HG02943 (cell line): Measurements from ENCODE around the gene CCDC138.
"Not testable (repeated sequence)": the region's sequence is repeated elsewhere in the genome, so short reads cannot be mapped to it uniquely, and the experiment has no call there.

ENCODE experiments used
- ATAC-seq: cut with Tn5 transposase; IDR thresholded peaks from one replicate; pipeline ENCODE4 v1.9.1; 2021; ENCODE audit warnings: mild to moderate bottlenecking, low read depth, moderate library complexity; ENCODE audit not compliant: unreplicated experiment

CCDC138 gene, protein sequence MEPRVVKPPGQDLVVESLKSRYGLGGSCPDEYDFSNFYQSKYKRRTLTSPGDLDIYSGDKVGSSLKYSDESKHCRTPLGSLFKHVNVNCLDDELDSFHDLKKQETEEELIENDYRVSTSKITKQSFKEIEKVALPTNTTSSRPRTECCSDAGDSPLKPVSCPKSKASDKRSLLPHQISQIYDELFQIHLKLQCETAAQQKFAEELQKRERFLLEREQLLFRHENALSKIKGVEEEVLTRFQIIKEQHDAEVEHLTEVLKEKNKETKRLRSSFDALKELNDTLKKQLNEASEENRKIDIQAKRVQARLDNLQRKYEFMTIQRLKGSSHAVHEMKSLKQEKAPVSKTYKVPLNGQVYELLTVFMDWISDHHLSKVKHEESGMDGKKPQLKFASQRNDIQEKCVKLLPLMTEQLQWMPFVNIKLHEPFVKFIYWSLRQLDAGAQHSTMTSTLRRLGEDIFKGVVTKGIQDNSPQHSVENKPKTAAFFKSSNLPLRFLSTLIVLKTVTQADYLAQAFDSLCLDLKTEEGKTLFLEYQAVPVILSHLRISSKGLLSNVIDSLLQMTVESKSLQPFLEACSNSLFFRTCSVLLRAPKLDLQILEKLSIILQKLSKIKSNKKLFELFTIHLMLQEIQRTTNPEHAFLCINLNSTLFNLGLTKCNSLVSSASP

DNA sequence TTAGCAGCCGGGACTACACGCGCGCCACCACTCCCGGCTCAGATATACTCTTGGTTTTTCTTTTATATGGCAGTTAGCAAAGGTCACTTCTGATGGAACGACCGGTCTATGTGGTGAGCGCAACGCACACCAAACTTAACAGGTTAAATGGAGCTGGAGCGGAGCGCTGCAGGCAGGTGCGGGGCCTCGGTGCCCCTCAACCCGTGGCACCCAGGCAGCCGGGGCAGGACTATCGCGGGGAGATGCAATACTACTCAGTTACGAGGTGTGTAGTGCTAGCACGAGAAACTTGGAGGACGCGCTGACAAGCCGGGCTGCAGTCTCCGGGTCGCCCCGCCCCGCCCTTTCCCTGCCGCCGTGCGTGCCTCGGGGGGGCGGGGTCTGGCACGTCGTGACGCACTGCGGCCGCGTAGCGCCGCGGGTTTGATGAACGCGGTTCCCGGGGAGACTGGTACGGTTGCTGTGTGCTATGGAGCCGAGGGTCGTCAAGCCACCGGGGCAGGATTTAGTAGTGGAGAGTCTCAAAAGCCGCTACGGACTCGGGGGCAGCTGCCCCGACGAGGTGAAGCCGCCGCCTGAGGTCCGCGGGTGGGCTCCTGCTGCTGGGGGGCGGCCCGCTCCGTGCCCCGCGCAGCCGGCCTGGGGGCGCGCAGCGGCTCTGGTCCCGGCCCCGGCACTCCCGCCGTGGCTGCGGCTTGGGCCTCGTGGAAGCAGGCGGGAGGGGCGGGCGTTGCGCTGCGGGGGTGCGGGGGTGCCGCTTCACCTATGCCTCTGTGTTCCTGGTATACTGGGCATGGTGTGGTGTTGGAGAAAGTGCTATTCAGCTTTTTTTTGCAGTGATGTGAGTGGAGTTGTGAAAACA is at the start of gene CCDC138:
TSS of gene CCDC138 (plus strand) at position 418 of the 862 bp plus-strand sequence. CDS start at position 470, 52 bp downstream.
- peak; percentile 96 for ATAC-seq

DNA sequence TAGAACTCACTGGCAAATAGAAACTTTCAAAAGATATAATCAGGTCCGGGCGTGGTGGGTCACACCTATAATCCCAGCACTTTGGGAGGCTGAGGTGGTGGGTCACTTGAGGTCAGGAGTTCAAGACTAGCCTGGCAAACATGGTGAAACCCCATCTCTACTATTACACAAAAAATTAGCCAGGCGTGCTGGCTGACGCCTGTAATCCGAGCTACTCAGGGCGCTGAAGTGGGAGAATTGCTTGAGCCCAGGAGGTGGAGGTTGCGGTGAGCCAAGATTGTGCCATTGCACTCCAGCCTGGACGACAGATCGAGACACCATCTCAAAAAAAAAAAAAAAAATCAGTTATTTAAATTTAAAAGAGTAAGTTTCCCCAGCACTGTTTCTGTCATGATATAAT is 28.6 kb upstream of the CCDC138 start:
- not testable (repeated sequence) for ATAC-seq

DNA sequence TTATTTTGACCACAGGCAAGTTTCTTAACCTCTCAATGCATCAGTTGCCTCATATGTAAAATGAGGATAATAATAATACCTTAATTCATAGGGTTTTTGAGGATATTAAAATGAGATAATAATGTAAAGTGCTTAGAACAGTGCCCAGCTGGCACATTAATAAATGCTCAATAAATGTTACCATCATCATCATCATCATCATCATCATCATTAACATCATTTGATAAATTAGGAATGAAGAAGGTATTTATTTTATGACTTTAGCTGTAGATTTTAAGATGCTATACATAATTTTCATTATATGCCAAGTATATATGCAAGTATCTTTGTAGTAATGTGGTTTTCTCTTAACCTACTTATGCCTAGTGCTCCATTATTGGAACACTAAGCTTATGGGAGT is 24.0 kb upstream of the CCDC138 start:
- not testable (repeated sequence) for ATAC-seq

DNA sequence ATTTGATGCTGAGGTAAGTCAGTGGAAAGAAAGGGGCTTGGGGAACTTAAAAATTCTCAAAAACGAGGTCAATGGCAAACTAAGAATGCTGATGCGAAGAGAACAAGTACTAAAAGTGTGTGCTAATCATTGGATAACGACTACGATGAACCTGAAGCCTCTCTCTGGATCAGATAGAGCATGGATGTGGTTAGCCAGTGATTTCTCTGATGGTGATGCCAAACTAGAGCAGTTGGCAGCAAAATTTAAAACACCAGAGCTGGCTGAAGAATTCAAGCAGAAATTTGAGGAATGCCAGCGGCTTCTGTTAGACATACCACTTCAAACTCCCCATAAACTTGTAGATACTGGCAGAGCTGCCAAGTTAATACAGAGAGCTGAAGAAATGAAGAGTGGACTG is 19.9 kb upstream of the CCDC138 start:
- not testable (repeated sequence) for ATAC-seq

DNA sequence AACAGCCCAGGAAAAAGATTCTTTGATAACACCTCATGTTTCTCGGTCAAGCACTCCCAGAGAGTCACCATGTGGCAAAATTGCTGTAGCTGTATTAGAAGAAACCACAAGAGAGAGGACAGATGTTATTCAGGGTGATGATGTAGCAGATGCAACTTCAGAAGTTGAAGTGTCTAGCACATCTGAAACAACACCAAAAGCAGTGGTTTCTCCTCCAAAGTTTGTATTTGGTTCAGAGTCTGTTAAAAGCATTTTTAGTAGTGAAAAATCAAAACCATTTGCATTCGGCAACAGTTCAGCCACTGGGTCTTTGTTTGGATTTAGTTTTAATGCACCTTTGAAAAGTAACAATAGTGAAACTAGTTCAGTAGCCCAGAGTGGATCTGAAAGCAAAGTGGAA is 18.7 kb upstream of the CCDC138 start:
- not testable (repeated sequence) for ATAC-seq

DNA sequence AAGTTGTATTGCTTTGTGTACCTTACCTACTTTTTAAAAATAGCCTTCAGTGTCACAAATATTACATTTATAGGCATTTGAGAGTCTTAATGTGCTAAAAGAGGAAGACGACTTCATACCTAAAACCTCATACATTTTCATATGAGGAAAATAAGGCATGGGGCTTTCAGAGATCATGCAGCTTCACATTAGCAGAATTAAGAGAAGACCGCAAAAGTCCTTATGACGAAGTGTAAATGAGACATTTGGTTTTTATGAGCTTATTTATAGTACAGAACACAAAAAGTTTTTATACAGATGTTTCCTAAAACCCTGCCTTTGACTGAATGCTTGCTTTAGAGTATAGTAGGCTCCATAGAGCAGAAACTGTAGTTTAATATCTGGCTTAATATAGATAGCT is 10.1 kb upstream of the CCDC138 start:
- ATAC-seq, result no peak

DNA sequence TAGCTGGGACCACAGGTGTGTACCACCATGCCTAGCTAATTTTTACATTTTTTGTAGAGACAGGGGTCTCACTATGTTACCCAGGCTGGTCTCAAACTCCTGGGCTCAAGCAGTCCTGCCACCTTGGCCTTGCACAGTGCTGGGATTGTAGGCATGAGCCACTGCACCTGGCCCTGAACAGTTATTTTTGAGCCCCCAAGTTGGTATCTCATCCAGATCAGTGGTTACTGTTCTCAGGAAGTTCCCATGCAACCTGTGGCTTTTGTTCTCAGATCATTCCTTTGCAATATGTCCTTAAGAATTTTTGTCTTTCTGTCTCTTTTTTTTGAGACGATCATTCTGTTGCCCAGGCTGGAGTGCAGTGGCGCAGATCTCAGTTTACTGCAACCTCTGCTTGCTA is 7.7 kb upstream of the CCDC138 start:
- no peak for ATAC-seq

DNA sequence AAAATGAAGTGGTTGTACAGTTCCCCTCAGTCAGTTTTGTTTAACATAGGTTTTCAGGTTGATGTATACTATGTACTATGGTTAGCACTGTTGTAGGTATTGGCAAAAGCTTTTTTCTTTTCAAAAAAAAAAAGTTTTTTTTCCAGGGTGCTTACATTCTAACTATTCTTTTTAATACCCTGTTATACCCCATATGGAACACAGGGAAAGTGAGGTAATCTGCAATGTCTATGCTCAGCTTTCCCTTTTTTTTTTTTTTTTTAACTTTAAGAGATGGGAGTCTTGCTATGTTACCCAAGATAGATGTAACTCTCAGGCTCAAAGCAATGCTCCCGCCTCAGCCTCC is 590 bp upstream of the CCDC138 start:
- ATAC-seq, result no peak

DNA sequence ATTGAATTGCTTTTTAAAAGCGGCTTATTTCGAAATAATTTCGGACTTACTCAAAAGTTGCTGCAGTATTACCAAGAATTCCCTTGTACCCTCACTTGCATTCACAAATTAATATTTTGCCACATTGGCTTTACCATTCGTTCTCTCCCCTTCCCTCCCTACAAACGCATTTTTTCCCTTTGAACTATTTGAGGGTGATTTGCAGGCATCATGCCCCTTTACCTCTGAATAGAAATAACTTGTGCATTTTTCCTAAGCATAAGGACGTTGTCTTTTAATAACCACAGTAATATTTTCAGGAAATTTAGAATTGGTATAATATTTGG is 608 bp downstream of the CCDC138 start:
- ATAC-seq, result no peak

DNA sequence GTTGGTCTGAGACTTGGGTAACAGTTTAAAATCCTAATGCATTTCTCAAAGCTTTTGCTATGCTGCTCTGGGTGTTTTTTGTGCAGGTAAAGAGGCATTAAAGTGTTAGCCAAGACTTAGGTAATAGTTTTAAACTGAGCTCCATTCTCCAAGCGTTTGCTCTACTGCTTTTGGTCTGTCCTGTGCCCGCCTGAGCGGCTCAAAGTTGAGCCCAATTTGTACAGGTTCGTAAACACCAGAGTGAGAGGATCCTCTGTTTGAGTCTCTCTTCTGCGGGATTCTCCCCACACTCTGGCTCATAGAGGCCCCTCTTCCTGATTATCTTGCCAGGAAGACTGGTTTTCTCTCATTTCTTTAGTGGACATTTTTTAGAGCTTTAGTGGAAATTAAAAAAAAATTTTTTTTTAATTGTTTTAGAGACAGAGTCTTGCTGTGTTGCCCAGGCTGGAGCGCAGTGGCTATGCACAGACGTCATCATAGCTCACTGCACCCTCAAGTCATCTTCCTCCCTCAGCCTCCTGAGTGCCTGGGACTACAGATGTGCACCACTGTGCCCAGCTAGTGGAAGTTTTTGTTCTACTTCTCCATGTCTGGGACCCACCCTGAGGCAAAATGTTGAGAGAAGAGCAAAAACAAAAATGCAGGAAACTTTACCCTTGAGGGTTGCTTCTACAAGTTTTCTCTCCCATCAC is 16.6 kb downstream of the CCDC138 start:
- no peak for ATAC-seq

DNA sequence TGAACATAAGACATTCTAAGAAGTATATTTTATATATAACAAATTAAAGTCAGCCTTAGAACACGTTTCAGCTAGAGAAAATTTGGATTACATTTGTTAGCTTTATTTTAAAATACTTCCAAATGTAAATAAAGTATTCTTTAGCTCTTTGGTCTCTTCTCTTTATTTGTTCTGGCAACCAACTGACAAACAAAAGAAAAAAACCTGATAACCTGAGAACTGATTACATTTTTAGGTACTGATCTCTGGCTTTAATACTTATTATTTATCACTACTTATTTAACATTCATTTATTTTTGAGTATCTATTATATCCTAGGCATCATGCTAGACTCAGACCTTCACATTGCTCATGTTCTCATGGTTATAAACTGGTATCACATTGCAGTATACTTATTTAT is 18.5 kb downstream of the CCDC138 start:
- ATAC-seq, result no peak

DNA sequence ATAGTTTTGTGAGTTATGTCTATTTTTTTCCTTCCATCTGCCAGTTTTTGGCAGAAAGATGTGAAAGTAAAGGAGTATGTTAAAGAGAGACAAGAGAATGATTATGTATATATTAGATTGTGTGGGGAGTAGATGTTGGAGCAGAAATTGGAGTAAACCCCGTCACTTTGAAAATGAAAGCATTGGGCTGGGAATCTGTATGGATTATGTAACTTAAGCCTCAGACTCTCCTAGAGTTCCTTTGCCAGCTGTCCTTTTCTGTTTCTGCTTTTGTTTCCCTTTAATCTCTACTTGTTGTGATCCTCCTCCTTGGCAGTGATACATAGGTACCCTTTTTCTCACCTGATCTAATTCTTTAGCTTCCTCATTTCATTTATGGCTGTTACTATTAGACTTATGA is 19.2 kb downstream of the CCDC138 start:
- ATAC-seq, result no peak

DNA sequence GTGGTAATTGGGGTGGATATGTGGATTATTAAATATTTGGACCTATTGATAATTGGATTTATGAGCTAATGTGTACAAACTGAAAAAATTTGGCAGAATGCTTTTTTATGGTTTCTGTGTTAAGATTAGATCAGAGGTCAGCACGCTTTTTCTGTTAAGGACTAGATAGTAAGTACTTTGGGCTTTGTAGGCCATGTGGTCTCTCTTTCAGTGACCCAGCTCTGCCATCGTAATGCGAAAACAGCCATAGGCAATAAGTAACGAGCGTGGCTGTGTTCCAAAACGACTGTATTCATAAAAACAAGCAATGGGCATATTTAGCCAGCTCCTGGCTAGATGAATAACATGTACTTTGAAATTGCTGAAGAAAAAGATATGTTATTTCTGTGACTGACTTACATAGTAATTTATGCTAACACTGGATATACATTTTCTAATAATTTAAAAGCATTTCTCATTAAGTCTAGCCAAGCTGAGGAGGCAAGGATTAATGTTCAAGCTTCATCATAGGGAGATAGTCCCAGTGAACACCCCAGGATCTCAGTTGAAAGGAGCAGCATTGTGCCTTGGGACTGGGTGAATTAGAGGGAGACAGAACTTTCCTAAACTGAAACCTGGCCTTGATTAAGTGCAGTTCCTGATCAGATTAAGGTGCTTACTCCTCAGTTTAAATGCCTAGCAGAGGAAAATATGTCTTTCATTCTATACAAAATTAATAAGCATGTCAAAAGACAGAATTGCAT is 20.0 kb downstream of the CCDC138 start:
- ATAC-seq, result no peak

DNA sequence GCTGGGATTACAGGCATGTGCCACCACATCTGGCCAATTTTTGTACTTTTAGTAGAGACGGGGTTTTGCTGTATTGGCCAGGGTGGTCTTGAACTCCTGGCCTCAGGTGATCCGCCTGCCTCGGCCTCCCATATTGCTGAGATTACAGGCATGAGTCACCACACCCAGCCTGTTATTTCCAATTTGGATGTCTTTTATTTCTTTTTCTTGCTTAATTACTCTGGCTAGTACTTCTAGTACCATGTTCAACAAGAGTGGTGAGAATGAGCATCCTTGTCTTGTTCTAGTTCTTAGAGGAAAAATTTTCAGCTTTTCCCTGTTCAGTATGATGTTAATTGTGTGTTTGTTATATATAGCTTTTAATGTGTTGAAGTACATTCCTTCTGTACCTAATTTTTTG is 23.4 kb downstream of the CCDC138 start:
- ATAC-seq, result no peak

DNA sequence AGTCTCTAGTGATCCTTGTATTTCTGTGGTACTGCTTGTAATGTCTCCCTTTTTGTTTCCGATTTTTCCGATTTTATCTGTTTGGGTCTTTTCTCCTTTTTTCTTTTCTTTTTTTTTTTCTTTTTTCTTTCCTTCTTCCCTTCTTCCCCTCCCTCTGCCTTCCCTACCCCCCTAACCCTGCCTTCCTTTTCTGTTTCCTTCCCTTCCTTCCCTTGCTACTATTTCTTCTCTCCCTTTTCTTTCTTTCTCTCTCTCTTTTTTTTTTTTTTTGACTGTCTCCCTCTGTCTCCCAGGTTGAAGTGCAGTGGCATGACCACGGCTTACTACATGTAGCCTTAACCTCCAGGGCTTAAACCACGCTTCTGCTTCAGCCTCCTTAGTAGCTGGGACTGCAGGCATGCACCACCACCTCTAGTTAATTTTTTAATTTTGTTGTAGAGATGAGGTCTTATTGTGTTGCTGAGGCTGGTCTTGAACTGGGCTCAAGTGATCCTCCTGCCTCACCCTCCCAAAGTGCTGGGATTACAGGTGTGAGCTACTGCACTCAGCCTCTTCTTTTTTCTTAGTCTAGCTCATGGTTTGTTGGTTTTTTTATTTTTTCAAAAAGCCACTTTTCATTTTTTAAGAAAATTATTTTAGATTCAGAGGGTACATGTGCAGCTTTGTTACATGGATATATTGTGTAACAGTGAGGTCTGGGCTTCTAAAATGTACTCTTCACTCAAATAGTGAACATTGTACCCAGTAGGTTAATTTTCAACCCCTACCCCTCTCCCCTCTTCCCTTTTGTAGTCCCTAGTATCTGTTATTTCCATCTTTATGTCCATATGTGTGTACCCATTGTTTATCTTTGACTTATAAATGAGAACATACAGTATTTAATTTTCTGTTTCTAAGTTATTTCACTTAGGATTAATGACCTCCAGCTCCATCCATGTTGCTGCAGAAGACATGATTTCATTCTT is 24.7 kb downstream of the CCDC138 start:
- ATAC-seq, result no peak

DNA sequence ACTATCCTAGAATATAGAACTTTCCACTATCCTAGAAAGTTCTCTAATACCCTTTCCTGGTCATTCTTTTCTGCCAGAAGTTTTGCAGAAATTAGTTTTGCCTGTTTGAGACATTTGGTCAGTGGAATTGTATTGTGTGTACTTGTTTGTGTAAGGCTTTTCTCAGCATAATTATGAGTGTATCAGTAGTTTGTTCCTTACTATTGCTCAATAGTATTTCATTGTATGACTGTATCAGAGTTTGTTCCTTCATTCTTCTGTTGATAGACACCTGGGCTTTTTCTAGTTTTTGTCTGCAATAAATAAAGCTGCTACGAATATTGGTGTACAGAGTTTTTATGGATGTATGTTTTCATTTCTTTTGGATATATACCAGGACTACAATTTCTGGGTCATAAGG is 27.2 kb downstream of the CCDC138 start:
- no peak for ATAC-seq

DNA sequence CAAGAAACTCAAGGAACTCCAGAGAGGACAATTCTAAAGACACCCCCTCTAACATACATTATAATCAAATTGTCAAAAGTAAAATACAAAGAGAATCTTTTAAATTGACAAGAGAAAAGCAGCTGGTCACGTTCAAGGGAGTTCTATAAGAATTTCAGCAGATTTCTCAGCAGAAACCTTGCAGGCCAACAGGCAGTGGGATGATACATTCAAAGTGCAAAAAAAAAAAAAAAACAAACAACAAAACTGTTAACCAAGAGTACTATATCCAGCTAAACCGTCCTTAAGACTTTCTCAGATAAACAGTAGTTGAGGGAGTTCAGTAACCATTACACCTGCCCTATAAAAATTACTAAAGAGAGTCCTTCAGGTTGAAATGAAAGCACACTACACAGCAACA is 33.9 kb downstream of the CCDC138 start:
- ATAC-seq, result no peak

DNA sequence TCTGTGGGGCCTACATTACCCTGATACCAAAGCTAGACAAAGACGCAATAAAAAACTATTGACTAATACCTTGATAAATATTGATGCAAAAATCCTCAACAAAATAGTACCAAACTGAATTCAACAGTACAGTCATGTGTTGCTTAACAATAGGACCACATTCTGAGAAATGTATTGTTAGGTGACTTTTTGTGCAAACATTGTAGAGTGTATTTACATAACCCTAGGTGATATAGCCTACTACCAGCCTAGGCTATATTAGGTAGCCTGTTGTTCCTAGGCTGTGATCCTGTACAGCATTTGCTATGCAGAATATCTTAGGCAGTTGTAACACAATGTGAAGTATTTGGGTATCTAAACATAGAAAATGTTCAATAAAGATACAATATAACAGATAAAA is 36.7 kb downstream of the CCDC138 start:
- no peak for ATAC-seq
